Activated naive CD4-positive, alpha-beta T cell (primary cell): Measurements from ENCODE around the gene ORC2.

ENCODE experiments used
- DNase-seq, 4 experiments: peaks; one replicate each; lab custom pipeline; 2025; lab: John Stamatoyannopoulos, UW

The ORC2 gene

GRCh38 chr2:200860092-200860795, 103.2 kb downstream of the ORC2 start:
- no peak for DNase-seq
